ENCODE results near the gene PAK3. TPM values are rescaled to one million over a fixed set of nuclear protein-coding genes. Genes with fewer than 3 reads are reported as not detected.

PAK3 gene
- total RNA-seq, 4 donors from 2014 or later: 20.3 to 50.0 (median 36.4) TPM

DNA sequence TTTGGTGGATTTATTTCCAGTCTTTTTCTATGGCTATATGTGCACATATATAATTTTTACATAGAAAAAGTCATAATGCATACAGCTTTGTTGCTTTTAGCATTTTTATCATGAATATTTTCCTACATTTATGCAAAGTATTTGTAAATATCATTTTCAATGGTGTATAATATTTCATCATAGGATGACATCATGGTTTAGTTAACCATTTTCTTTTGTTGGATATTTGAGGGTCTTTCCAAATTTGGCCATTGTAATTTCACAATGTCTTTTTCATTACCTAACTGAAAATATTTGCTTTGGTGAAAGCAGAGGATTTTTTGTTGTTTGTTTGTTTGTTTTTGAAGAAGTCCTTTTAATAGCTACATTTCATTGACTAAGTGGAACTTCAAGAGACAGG, 31.0 kb downstream of the PAK3 start:
- no peaks in the 10 kb centered on the region for H3K36me3 ChIP-seq
- TF ChIP-seq, protein P1, sequence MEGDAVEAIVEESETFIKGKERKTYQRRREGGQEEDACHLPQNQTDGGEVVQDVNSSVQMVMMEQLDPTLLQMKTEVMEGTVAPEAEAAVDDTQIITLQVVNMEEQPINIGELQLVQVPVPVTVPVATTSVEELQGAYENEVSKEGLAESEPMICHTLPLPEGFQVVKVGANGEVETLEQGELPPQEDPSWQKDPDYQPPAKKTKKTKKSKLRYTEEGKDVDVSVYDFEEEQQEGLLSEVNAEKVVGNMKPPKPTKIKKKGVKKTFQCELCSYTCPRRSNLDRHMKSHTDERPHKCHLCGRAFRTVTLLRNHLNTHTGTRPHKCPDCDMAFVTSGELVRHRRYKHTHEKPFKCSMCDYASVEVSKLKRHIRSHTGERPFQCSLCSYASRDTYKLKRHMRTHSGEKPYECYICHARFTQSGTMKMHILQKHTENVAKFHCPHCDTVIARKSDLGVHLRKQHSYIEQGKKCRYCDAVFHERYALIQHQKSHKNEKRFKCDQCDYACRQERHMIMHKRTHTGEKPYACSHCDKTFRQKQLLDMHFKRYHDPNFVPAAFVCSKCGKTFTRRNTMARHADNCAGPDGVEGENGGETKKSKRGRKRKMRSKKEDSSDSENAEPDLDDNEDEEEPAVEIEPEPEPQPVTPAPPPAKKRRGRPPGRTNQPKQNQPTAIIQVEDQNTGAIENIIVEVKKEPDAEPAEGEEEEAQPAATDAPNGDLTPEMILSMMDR (IDR thresholded peaks at IDR 0.05): no peak
- no peak for TF ChIP-seq POLR2A (IDR thresholded peaks at IDR 0.05)
- H3K27me3 ChIP-seq: no peaks in the 10 kb centered on the region
- H3K4me3 ChIP-seq (replicated peaks in 1 of 3): no peak overlapping the region
- intact Hi-C loops (cut with DNase I): no loop called here
- no peak for DNase-seq
- no peaks in the 10 kb centered on the region for H3K4me1 ChIP-seq
- no peak overlapping the region for H3K27ac ChIP-seq
- H3K9me3 ChIP-seq: no peaks in the 10 kb centered on the region

DNA sequence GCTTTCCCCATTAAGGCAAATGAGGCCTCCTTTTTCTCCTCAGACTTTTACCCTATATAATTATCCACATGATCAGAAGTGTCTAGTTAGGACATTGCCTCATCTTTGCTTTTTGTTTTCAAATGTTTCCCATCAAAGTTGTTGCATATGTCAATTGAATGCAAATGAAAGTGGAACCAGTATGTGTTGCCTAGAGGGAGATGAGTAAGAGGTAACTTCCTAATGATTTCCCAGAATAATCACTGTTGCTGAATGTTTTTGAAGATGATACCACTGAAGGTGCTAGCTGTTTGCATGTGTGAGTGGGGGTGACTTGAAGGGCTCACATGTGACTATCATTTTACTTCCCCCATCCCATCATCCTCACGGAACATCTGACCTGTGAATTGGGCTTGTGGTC, 33.9 kb downstream of the PAK3 start:
- no peaks in the 10 kb centered on the region for H3K4me1 ChIP-seq
- H3K36me3 ChIP-seq: no peaks in the 10 kb centered on the region
- no peaks in the 10 kb centered on the region for H3K9me3 ChIP-seq
- no peaks in the 10 kb centered on the region for H3K27me3 ChIP-seq
- WGBS, 2 donors: 100% methylated on average over 1 of the region's 1 CpG
- H3K4me3 ChIP-seq (replicated peaks in 1 of 3): no peak overlapping the region
- DNase-seq: no peak
- intact Hi-C loops (cut with DNase I): no loop called here
- TF ChIP-seq, protein P1 (IDR thresholded peaks at IDR 0.05): no peak
- no peak overlapping the region for H3K27ac ChIP-seq

DNA sequence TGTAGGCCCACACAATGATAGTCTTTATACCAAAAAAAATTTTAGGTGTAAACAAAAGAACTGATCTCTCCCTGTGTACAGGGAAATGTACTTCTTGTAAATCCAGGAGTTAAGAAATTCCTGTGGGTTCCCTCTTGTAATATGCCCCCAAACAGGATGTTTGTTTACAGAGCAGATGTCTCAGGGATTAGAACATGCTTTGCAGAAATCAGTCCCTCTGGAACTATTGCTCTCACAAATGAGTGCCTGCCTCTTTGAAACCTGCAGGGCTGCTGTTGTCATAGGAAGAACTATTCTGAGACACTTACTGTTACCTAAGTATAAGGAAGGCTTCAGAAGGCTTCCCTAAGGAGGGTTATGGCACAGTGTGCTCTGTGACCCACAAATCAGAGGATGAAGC, 35.6 kb downstream of the PAK3 start:
- no peak for DNase-seq
- intact Hi-C loops (cut with DNase I): no loop called here
- Histone ChIP-seq H3K27me3 (no peaks in the 10 kb centered on the region), H3K27ac (no peak overlapping the region), H3K36me3 (no peaks in the 10 kb centered on the region), H3K9me3 (no peaks in the 10 kb centered on the region), H3K4me1 (no peaks in the 10 kb centered on the region), H3K4me3 (replicated peaks in 1 of 3) (no peak overlapping the region)
- no peak for TF ChIP-seq POLR2A (IDR thresholded peaks at IDR 0.05)
- TF ChIP-seq, protein P1 (IDR thresholded peaks at IDR 0.05): no peak

DNA sequence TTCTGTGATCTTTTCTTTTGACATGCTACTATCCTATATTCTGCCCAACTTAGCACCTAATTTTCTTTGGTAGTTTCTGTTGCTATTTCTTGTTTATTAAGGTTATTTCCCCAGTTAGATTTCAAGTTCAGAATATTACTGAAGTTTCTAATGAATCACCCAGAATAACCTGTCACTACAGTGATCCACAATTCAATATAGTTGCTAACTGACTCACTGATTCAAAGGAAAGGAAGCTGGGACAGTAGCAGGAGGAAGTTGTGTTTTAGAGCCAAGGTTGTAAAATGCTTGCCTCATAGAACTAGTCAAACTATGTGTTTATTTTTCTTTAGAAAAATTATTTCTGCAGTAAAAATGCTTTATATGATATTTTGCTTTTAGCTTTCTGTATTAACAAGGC, 37.4 kb downstream of the PAK3 start:
- DNase-seq: no peak
- Histone ChIP-seq H3K9me3 (no peaks in the 10 kb centered on the region), H3K4me3 (replicated peaks in 1 of 3) (no peak overlapping the region), H3K27ac (no peak overlapping the region), H3K4me1 (no peaks in the 10 kb centered on the region), H3K27me3 (no peaks in the 10 kb centered on the region), H3K36me3 (no peaks in the 10 kb centered on the region)
- intact Hi-C loops (cut with DNase I): no loop called here
- TF ChIP-seq POLR2A (IDR thresholded peaks at IDR 0.05): no peak
- TF ChIP-seq, protein P1 (IDR thresholded peaks at IDR 0.05): no peak

DNA sequence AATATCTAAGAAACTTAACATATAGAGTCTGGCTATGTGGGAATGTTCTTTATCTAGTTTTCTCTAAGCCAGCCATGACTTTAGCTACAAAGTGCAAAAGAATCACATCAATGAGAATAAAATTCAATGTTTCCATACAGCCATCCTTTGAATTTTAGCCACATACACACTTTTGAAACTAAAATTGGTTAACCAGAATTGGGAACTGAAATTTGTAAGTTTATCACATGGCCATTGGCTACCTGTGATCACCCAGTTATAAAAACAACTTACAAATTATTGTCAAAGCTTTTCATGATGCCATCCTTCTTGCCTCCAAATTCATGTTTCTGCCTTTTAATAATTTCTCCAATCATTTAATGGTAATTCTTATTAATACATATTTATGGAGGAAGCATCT, 49.9 kb downstream of the PAK3 start:
- Histone ChIP-seq H3K36me3 (no peaks in the 10 kb centered on the region), H3K27ac (no peak overlapping the region), H3K9me3 (no peaks in the 10 kb centered on the region), H3K4me3 (replicated peaks in 1 of 3) (no peak overlapping the region), H3K4me1 (no peaks in the 10 kb centered on the region), H3K27me3 (no peaks in the 10 kb centered on the region)
- intact Hi-C loops (cut with DNase I): no loop called here
- no peak for TF ChIP-seq POLR2A (IDR thresholded peaks at IDR 0.05)
- TF ChIP-seq, protein P1 (IDR thresholded peaks at IDR 0.05): no peak
- DNase-seq: no peak

All from thyroid gland (tissue), 4 donors.